Measurements from ENCODE around the gene OPTC. TPM values are rescaled to one million over a fixed set of nuclear protein-coding genes. Genes with fewer than 3 reads are reported as not detected.
A peak's percentile ranks its signal among the peaks of the same experiment; 100 is the strongest.

Gene OPTC
- total and polyA plus RNA-seq, 2 of the 13 experiments (the other 11 are each of a cell fraction or from before 2014, with no cell fraction given), result not detected

DNA sequence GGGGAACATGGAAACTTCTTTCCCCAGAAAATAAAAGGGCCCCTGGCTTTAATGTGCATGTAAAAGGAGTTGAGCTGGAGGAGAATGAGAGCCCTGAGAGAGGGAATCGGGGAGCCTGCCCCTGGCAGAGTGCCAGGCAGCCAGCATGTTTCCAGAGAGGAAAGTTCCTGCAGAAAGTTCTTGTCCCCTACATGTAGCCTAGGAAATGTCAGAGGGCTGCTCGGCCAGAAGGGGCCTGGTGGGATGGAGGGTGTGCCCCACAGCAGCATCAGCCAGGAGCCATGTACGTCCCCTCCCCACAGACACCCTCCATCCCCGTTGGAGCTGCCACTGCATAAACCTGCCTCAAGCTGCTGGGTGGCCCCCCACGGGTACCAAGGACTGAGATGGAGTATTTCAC, 23.7 kb upstream of the OPTC start:
- Histone ChIP-seq H3K27me3 (ENCODE audit: control insufficient read depth in 1 of 2, insufficient read depth in 2 of 2, low read length in 2 of 2) (peaks cover 1 to 16% of the 10 kb centered on the region in 2 experiments; a peak in 3 of 5 replicates), H3K79me2 (ENCODE audit: insufficient read depth, low read length) (no peaks in the 10 kb centered on the region), H3K4me1 (ENCODE audit: insufficient read depth, low read length) (no peaks in the 10 kb centered on the region), H3K4me3 (replicated peaks in 1 of 3; ENCODE audit: insufficient read depth in 1 of 3, low read depth in 2 of 3, low read length in 3 of 3) (no peak overlapping the region), H3K9ac (ENCODE audit: insufficient read depth, low read depth, low read length) (no peak overlapping the region), H2AFZ (ENCODE audit: low read length) (no peak overlapping the region), H4K20me1 (ENCODE audit: insufficient read depth, low read length) (no peaks in the 10 kb centered on the region), H3K4me2 (ENCODE audit: low read depth, low read length) (no peak overlapping the region), H3K9me3 (ENCODE audit: low read length) (no peaks in the 10 kb centered on the region), H3K27ac (ENCODE audit: extremely low read length, insufficient read depth, low read length) (no peak overlapping the region), H3K36me3 (replicated peaks in 1 of 2; ENCODE audit: control insufficient read depth in 1 of 2, insufficient read depth in 2 of 2, low read length in 2 of 2) (no peaks in the 10 kb centered on the region)
- intact Hi-C loops (cut with micrococcal nuclease; ENCODE audit: unreplicated experiment), result no loop called here
- ChIA-PET CTCF (ENCODE audit: low intra/inter-chr PET ratio, low total read pairs) (no interaction called here), POLR2A (no interaction called here)
- TF ChIP-seq LCORL (IDR thresholded peaks at IDR 0.05), result 0 out of 2 replicates have a peak, but pooled peaks have one; percentile 32
- TF ChIP-seq LCORL (CRISPR knock-in tag; IDR thresholded peaks at IDR 0.05), result no peak
- TF ChIP-seq, protein P1, sequence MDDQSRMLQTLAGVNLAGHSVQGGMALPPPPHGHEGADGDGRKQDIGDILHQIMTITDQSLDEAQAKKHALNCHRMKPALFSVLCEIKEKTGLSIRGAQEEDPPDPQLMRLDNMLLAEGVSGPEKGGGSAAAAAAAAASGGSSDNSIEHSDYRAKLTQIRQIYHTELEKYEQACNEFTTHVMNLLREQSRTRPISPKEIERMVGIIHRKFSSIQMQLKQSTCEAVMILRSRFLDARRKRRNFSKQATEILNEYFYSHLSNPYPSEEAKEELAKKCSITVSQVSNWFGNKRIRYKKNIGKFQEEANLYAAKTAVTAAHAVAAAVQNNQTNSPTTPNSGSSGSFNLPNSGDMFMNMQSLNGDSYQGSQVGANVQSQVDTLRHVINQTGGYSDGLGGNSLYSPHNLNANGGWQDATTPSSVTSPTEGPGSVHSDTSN (CRISPR knock-in tag; IDR thresholded peaks at IDR 0.05; ENCODE audit: borderline replicate concordance), result no peak
- in situ Hi-C loops (cut with HindIII; ENCODE audit: extremely low pct_ligation_motif_present, low pct_unique_long_range_greater_than_20kb), result no loop called here
- no peak for FAIRE-seq
- 5% methylated on average over 2 of the region's 5 CpGs for WGBS (ENCODE audit: low lambda C conversion rate)
- BruUV-seq (replicated peaks), result no TSS peak
- no peak for ATAC-seq
- no peak for DNase-seq (ENCODE audit: low spot score)

DNA sequence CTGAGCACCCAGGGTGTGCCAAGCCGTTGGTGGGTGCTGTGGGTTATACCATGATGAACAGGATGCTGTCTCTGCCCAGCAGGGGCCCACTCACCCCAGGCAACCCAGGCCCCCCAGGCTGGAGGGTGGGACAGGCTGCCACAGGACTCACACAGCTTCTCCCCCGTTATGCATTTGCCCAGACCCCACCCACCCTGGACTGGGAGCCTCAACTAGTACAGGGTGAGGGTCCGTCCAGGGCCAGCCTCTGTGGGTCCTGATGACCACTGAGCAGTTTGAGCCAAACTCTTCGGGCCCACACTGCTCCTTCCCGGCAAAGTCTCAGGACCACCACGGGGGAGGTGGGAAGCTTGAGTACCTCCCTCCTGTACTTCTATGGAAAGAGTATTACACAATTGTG, 22.1 kb upstream of the OPTC start:
- Histone ChIP-seq H3K9ac (ENCODE audit: insufficient read depth, low read depth, low read length) (no peak overlapping the region), H3K36me3 (replicated peaks in 1 of 2; ENCODE audit: control insufficient read depth in 1 of 2, insufficient read depth in 2 of 2, low read length in 2 of 2) (no peaks in the 10 kb centered on the region), H3K9me3 (ENCODE audit: low read length) (no peaks in the 10 kb centered on the region), H3K4me2 (ENCODE audit: low read depth, low read length) (no peak overlapping the region), H3K4me3 (replicated peaks in 1 of 3; ENCODE audit: insufficient read depth in 1 of 3, low read depth in 2 of 3, low read length in 3 of 3) (no peak overlapping the region), H4K20me1 (ENCODE audit: insufficient read depth, low read length) (no peaks in the 10 kb centered on the region), H2AFZ (ENCODE audit: low read length) (no peak overlapping the region), H3K79me2 (ENCODE audit: insufficient read depth, low read length) (no peaks in the 10 kb centered on the region), H3K27ac (ENCODE audit: extremely low read length, insufficient read depth, low read length) (no peak overlapping the region), H3K27me3 (ENCODE audit: control insufficient read depth in 1 of 2, insufficient read depth in 2 of 2, low read length in 2 of 2) (peaks cover 0 to 22% of the 10 kb centered on the region in 2 experiments; a peak in 3 of 5 replicates), H3K4me1 (ENCODE audit: insufficient read depth, low read length) (no peaks in the 10 kb centered on the region)
- ChIA-PET CTCF (ENCODE audit: low intra/inter-chr PET ratio, low total read pairs) (no interaction called here), POLR2A (no interaction called here)
- no peak for FAIRE-seq
- TF ChIP-seq, protein P2, sequence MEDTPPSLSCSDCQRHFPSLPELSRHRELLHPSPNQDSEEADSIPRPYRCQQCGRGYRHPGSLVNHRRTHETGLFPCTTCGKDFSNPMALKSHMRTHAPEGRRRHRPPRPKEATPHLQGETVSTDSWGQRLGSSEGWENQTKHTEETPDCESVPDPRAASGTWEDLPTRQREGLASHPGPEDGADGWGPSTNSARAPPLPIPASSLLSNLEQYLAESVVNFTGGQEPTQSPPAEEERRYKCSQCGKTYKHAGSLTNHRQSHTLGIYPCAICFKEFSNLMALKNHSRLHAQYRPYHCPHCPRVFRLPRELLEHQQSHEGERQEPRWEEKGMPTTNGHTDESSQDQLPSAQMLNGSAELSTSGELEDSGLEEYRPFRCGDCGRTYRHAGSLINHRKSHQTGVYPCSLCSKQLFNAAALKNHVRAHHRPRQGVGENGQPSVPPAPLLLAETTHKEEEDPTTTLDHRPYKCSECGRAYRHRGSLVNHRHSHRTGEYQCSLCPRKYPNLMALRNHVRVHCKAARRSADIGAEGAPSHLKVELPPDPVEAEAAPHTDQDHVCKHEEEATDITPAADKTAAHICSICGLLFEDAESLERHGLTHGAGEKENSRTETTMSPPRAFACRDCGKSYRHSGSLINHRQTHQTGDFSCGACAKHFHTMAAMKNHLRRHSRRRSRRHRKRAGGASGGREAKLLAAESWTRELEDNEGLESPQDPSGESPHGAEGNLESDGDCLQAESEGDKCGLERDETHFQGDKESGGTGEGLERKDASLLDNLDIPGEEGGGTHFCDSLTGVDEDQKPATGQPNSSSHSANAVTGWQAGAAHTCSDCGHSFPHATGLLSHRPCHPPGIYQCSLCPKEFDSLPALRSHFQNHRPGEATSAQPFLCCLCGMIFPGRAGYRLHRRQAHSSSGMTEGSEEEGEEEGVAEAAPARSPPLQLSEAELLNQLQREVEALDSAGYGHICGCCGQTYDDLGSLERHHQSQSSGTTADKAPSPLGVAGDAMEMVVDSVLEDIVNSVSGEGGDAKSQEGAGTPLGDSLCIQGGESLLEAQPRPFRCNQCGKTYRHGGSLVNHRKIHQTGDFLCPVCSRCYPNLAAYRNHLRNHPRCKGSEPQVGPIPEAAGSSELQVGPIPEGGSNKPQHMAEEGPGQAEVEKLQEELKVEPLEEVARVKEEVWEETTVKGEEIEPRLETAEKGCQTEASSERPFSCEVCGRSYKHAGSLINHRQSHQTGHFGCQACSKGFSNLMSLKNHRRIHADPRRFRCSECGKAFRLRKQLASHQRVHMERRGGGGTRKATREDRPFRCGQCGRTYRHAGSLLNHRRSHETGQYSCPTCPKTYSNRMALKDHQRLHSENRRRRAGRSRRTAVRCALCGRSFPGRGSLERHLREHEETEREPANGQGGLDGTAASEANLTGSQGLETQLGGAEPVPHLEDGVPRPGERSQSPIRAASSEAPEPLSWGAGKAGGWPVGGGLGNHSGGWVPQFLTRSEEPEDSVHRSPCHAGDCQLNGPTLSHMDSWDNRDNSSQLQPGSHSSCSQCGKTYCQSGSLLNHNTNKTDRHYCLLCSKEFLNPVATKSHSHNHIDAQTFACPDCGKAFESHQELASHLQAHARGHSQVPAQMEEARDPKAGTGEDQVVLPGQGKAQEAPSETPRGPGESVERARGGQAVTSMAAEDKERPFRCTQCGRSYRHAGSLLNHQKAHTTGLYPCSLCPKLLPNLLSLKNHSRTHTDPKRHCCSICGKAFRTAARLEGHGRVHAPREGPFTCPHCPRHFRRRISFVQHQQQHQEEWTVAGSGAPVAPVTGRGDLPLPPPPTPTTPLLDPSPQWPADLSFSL (CRISPR knock-in tag; IDR thresholded peaks at IDR 0.05), result no peak
- TF ChIP-seq, protein P3, sequence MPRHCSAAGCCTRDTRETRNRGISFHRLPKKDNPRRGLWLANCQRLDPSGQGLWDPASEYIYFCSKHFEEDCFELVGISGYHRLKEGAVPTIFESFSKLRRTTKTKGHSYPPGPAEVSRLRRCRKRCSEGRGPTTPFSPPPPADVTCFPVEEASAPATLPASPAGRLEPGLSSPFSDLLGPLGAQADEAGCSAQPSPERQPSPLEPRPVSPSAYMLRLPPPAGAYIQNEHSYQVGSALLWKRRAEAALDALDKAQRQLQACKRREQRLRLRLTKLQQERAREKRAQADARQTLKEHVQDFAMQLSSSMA (CRISPR knock-in tag; IDR thresholded peaks at IDR 0.05), result no peak
- TF ChIP-seq GATAD2A (CRISPR knock-in tag; IDR thresholded peaks at IDR 0.05) (no peak), SOX5 (CRISPR knock-in tag; IDR thresholded peaks at IDR 0.05; ENCODE audit: borderline replicate concordance) (no peak), WIZ (CRISPR knock-in tag; IDR thresholded peaks at IDR 0.05) (no peak)
- TF ChIP-seq, protein P4, sequence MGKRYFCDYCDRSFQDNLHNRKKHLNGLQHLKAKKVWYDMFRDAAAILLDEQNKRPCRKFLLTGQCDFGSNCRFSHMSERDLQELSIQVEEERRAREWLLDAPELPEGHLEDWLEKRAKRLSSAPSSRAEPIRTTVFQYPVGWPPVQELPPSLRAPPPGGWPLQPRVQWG (CRISPR knock-in tag; IDR thresholded peaks at IDR 0.05; ENCODE audit: borderline replicate concordance, low read depth), result no peak
- BruUV-seq (replicated peaks), result no TSS peak
- intact Hi-C loops (cut with micrococcal nuclease; ENCODE audit: unreplicated experiment) (no loop called here), in situ Hi-C loops (cut with HindIII; ENCODE audit: extremely low pct_ligation_motif_present, low pct_unique_long_range_greater_than_20kb) (no loop called here)
- no peak for DNase-seq (ENCODE audit: low spot score)
- ATAC-seq, result no peak
- 3% methylated on average over 4 of the region's 6 CpGs for WGBS (ENCODE audit: low lambda C conversion rate)

All from HepG2 (cell line).